Neural crest cell (in vitro differentiated cells): ENCODE data around the gene FBXO3. TPM values are rescaled to one million over a fixed set of nuclear protein-coding genes. Genes with fewer than 3 reads are reported as not detected.
A peak's percentile ranks its signal among the peaks of the same experiment; 100 is the strongest.

Experiments used
- DNase-seq: peaks from one replicate; pipeline ENCODE4 v3.0.0; 2021; ENCODE audit warnings: low read depth, mixed read lengths, low spot score
- H3K27ac Mint-ChIP-seq: one replicate; pipeline ENCODE4 v1.8.0; 2021; ENCODE audit warnings: mild to moderate bottlenecking, mixed read lengths; ENCODE audit not compliant: unreplicated experiment
- H3K27me3 Mint-ChIP-seq: 2 replicates; pipeline ENCODE4 v1.8.0; 2021; ENCODE audit warnings: low read depth, mild to moderate bottlenecking, mixed read lengths
- H3K36me3 Mint-ChIP-seq: 2 replicates; pipeline ENCODE4 v1.8.0; 2021; ENCODE audit warnings: low read depth, mild to moderate bottlenecking, mixed read lengths
- H3K4me1 Mint-ChIP-seq: 2 replicates; pipeline ENCODE4 v1.8.0; 2021; ENCODE audit warnings: mixed read lengths
- H3K4me3 Mint-ChIP-seq: one replicate; pipeline ENCODE4 v1.8.0; 2021; ENCODE audit warnings: mild to moderate bottlenecking, mixed read lengths
- H3K9me3 Mint-ChIP-seq: 2 replicates; pipeline ENCODE4 v1.8.0; 2021; ENCODE audit warnings: mixed read lengths
- total RNA-seq: library from RNA; stranded (reverse); gene quantifications from 2 replicates; pipeline ENCODE4 v1.2.1, GENCODE V29; 2021
- TF ChIP-seq, protein P1 (sequence below): fragments of 200-600 bp; sonication (generic); conservative IDR thresholded peaks from 2 replicates; pipeline ENCODE4 v1.5.0; 2021; ENCODE audit warnings: antibody characterized with exemption, mild to moderate bottlenecking

FBXO3 gene
- total RNA-seq, 1 donor from 2014 or later: 23.2 TPM

DNA sequence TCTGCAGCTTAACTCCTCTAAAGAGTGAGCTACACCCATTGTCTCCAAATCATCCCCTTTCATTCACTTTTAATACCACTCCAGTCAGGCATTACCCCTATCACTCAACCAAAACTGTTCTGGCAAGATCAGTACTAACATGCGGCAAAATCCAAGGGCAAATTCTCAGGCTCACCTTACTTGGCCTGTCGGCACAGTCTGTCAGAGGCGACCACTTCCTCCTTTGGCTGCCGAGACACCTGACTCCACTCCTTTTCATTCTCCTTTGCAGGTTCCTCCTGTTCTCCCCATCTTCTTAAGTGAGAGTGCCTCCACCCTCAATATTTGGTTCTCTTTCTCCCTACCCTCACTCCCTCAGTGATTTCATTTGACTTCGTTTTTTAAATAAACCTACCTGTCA is 77.9 kb downstream of the FBXO3 start:
- Mint-ChIP-seq H3K27ac (no peak overlapping the region), H3K9me3 (no peaks in the 10 kb centered on the region), H3K36me3 (no peaks in the 10 kb centered on the region), H3K27me3 (no peaks in the 10 kb centered on the region), H3K4me3 (peak overlapping the region; percentile 27), H3K4me1 (peaks cover 61% of the 10 kb centered on the region)
- DNase-seq: no peak
- TF ChIP-seq, protein P1, sequence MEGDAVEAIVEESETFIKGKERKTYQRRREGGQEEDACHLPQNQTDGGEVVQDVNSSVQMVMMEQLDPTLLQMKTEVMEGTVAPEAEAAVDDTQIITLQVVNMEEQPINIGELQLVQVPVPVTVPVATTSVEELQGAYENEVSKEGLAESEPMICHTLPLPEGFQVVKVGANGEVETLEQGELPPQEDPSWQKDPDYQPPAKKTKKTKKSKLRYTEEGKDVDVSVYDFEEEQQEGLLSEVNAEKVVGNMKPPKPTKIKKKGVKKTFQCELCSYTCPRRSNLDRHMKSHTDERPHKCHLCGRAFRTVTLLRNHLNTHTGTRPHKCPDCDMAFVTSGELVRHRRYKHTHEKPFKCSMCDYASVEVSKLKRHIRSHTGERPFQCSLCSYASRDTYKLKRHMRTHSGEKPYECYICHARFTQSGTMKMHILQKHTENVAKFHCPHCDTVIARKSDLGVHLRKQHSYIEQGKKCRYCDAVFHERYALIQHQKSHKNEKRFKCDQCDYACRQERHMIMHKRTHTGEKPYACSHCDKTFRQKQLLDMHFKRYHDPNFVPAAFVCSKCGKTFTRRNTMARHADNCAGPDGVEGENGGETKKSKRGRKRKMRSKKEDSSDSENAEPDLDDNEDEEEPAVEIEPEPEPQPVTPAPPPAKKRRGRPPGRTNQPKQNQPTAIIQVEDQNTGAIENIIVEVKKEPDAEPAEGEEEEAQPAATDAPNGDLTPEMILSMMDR: no peak

DNA sequence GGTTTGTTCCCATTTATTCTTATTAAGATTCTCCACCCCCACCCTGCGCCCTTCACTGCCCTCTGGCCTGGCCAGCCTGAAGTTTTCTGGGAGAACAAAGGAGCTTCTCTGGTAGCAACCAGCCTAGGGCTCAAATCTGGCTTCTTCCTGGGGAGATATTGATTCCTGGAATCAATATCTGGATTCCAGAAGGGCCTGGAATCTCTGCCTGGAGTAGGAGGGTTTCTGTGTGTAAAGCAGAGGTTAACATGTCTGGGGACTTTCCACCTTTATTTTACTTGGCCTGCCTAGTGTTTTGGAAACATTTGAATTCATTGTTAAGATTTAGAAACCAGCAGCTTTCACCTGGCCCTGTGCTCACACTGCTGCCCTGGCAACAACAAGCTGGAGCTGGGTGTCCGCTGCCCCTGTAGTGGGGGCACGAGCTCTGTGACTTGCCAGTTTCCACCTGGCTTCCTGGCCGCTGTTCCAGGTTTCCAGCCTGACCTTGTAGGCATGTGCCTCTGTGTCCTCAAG is 79.2 kb downstream of the FBXO3 start:
- H3K4me1 Mint-ChIP-seq: peaks cover 57% of the 10 kb centered on the region
- peak overlapping the region; percentile 18 for H3K4me3 Mint-ChIP-seq
- H3K27ac Mint-ChIP-seq: peak overlapping the region; percentile 68

DNA sequence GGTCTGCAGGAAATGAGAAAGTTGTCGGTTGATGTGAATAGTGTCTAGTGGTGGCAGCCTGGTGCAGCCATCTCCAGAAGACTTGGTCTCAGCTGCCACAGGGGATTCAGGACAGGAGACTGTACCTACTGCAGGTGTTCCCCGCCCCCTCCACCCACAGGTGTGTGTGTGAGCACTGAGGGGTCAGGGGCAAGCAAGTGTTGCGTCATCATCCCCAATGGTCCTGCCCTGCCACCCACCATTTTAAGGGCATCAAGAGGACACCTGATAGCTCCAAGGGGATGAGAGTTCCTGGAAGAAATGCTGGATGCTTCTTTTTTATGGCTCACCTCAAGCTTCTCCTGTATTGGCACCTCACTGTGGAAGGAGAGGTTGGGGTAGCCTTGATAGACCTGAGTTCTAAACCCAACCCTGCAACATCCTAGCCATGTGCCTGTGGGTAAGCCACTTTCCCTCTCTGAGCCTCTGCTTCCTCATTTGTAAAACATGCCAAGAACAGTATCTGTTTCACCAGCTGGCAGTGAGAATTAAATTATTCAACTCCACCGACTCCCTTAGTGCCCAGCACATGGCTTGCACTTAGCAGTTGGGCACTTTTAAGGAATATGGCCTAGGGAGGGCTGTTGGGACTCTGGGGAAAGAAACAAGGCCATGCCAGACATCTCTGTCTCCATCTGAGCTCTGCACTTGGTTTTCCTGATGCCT is 79.8 kb downstream of the FBXO3 start:
- no peaks in the 10 kb centered on the region for H3K9me3 Mint-ChIP-seq
- peak overlapping the region; percentile 68 for H3K27ac Mint-ChIP-seq
- H3K4me3 Mint-ChIP-seq: peak overlapping the region; percentile 18
- H3K4me1 Mint-ChIP-seq: peaks cover 51% of the 10 kb centered on the region
- DNase-seq: no peak
- no peaks in the 10 kb centered on the region for H3K36me3 Mint-ChIP-seq
- TF ChIP-seq, protein P1: no peak
- no peaks in the 10 kb centered on the region for H3K27me3 Mint-ChIP-seq

More for the DNA sequence above, 79.2 kb downstream of the FBXO3 start:
- TF ChIP-seq, protein P1: no peak
- H3K9me3 Mint-ChIP-seq: no peaks in the 10 kb centered on the region
- no peaks in the 10 kb centered on the region for H3K27me3 Mint-ChIP-seq
- no peak for DNase-seq
- no peaks in the 10 kb centered on the region for H3K36me3 Mint-ChIP-seq

DNA sequence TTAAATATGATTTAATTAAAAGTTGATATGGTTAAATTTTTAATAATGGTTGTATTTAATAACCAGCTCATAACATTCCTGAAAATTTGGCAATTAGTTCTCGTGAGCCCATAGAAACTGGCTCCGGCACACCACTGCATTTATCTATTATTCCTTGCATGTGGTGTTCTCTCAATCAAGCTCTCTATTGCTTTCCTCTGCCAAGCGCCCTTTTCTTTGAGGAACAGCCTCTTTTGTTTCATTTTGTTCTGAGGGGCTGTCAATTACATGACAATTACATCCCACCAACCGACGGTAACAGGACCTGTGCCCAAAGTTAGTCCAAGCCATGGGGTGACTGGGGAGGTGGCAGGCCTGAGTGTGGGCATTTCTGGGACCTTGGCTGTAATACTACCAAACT is 81.8 kb downstream of the FBXO3 start:
- DNase-seq: no peak
- H3K36me3 Mint-ChIP-seq: no peaks in the 10 kb centered on the region
- no peak overlapping the region for H3K4me3 Mint-ChIP-seq
- TF ChIP-seq, protein P1: no peak
- H3K9me3 Mint-ChIP-seq: no peaks in the 10 kb centered on the region
- H3K4me1 Mint-ChIP-seq: peaks cover 51% of the 10 kb centered on the region
- H3K27me3 Mint-ChIP-seq: no peaks in the 10 kb centered on the region
- H3K27ac Mint-ChIP-seq: no peak overlapping the region

DNA sequence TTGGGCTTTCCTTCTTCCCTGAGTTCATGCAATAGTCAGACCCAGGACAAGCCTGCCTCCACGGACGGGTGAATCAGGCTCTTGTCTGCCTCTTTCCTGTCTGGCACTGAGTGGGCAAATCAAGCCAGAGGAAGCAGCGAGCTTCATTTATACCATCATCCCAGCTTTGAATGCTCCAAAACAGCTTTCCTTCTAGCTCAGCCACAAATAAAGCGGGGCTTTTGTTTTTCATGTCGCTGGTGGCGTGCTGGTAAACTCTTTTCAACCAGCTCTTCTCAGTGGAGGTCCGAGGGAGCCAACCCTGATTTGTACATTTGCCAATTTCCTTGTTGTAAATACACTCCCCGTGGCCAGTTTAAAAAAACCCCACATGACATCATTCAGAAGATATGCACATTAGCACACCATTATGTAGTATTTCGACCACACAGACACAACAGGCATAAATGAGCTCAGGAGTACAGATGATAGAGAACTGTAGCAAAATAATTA is 82.3 kb downstream of the FBXO3 start:
- Mint-ChIP-seq H3K4me3 (no peak overlapping the region), H3K36me3 (no peaks in the 10 kb centered on the region)

More for the DNA sequence above, 82.3 kb downstream of the FBXO3 start:
- no peaks in the 10 kb centered on the region for H3K9me3 Mint-ChIP-seq
- no peak for DNase-seq
- H3K27me3 Mint-ChIP-seq: no peaks in the 10 kb centered on the region
- peak overlapping the region; percentile 76 for H3K27ac Mint-ChIP-seq
- H3K4me1 Mint-ChIP-seq: peaks cover 51% of the 10 kb centered on the region
- TF ChIP-seq, protein P1: no peak
